Astrocyte (in vitro differentiated cells and primary cell): Measurements from ENCODE around the gene IBTK. TPM values are rescaled to one million over a fixed set of nuclear protein-coding genes. Genes with fewer than 3 reads are reported as not detected.

Experiments
- DNase-seq: peaks from one replicate; pipeline ENCODE4 v3.0.0-alpha.2; 2010; ENCODE audit warnings: low read depth
- FAIRE-seq: peaks from 2 replicates; lab custom pipeline; 2011; peaks lifted over from hg19 to GRCh38; lab: Jason Lieb, UNC
- H2AFZ ChIP-seq: 2 replicates; pipeline ENCODE4 v1.6.0; 2012; ENCODE audit warnings: low read depth, low read length, inconsistent platforms
- H3K27ac ChIP-seq: 2 replicates; pipeline ENCODE4 v1.5.1; 2011; ENCODE audit warnings: low read depth, low read length, inconsistent platforms
- H3K27me3 ChIP-seq: 2 replicates; pipeline ENCODE4 v1.6.0; 2011; ENCODE audit warnings: low read length, inconsistent platforms; ENCODE audit not compliant: insufficient read depth
- H3K36me3 ChIP-seq: 2 replicates; pipeline ENCODE4 v1.5.1; 2011; ENCODE audit warnings: low read length, inconsistent platforms; ENCODE audit not compliant: insufficient read depth
- H3K4me1 ChIP-seq: 2 replicates; pipeline ENCODE4 v1.5.1; 2011; ENCODE audit warnings: low read length, inconsistent platforms; ENCODE audit not compliant: insufficient read depth
- H3K4me2 ChIP-seq: 2 replicates; pipeline ENCODE4 v1.6.0; 2012; ENCODE audit warnings: low read length, inconsistent platforms
- H3K4me3 ChIP-seq: 2 replicates; pipeline ENCODE4 v1.5.1; 2011; ENCODE audit warnings: low read depth, mild to moderate bottlenecking, low read length, inconsistent platforms; ENCODE audit not compliant: insufficient read depth
- H3K79me2 ChIP-seq: 2 replicates; pipeline ENCODE4 v1.6.0; 2012; ENCODE audit warnings: mild to moderate bottlenecking, low read length, inconsistent platforms; ENCODE audit not compliant: insufficient read depth
- H3K9ac ChIP-seq: 2 replicates; pipeline ENCODE4 v1.6.0; 2012; ENCODE audit warnings: mild to moderate bottlenecking, low read length, inconsistent platforms
- H3K9me3 ChIP-seq: 2 replicates; pipeline ENCODE4 v1.5.1; 2012; ENCODE audit warnings: low read depth, mild to moderate bottlenecking, low read length, inconsistent platforms; ENCODE audit not compliant: insufficient read depth
- H4K20me1 ChIP-seq: 2 replicates; pipeline ENCODE4 v1.6.0; 2012; ENCODE audit warnings: low read length, inconsistent platforms; ENCODE audit not compliant: insufficient read depth
- H3K27ac Mint-ChIP-seq: one replicate; pipeline ENCODE4 v1.8.0; 2021; ENCODE audit warnings: mild to moderate bottlenecking, mixed read lengths; ENCODE audit not compliant: unreplicated experiment
- H3K27me3 Mint-ChIP-seq: one replicate; pipeline ENCODE4 v1.8.0; 2021; ENCODE audit warnings: low read depth, mixed read lengths; ENCODE audit not compliant: unreplicated experiment
- H3K36me3 Mint-ChIP-seq: one replicate; pipeline ENCODE4 v1.8.0; 2021; ENCODE audit warnings: low read depth, mixed read lengths; ENCODE audit not compliant: unreplicated experiment
- H3K4me1 Mint-ChIP-seq: one replicate; pipeline ENCODE4 v1.8.0; 2021; ENCODE audit warnings: low read depth, mixed read lengths; ENCODE audit not compliant: unreplicated experiment
- H3K4me3 Mint-ChIP-seq: one replicate; pipeline ENCODE4 v1.8.0; 2021; ENCODE audit warnings: mild to moderate bottlenecking, moderate library complexity, mixed read lengths; ENCODE audit not compliant: unreplicated experiment
- H3K9me3 Mint-ChIP-seq: one replicate; pipeline ENCODE4 v1.8.0; 2021; ENCODE audit warnings: mild to moderate bottlenecking, mixed read lengths; ENCODE audit not compliant: unreplicated experiment
- EZH2 ChIP-seq: IDR thresholded peaks from 2 replicates; pipeline ENCODE4 v1.6.1; 2012; ENCODE audit warnings: mild to moderate bottlenecking, low read length, inconsistent platforms; ENCODE audit not compliant: insufficient read depth
- total RNA-seq: library from RNA; stranded (reverse); gene quantifications from 2 replicates; pipeline ENCODE4 v1.2.1, GENCODE V29; 2021
- TF ChIP-seq, protein P1 (sequence below): IDR thresholded peaks from 2 replicates; pipeline ENCODE4 v1.5.1; 2011; ENCODE audit warnings: low read depth, mild to moderate bottlenecking, inconsistent platforms, low read length, moderate library complexity; ENCODE audit not compliant: insufficient read depth

The IBTK gene
- total RNA-seq, 1 donor from 2014 or later: 42.7 TPM

DNA sequence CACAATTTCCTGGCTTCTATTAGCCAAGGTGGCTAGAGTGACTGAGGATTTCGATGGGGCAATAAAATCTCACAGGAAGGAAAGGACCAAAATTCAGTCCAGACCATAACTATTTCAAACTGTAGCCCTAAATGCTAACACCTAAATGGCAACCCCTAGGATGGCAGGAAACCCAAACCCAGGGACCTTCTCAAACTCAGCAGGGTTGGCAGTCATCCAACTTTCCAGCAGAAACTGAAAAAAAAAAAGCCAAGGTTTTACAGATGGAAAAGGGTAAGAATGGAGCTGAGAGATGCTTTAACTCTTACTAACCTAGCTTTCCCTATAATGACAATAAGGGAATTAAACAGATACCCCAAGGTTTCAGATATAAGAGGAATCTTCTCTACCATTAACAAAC, 10.5 kb downstream of the IBTK start:
- Histone ChIP-seq H3K9me3 (no peaks in the 10 kb centered on the region), H3K27me3 (no peaks in the 10 kb centered on the region), H3K4me1 (no peaks in the 10 kb centered on the region), H4K20me1 (peaks cover 35% of the 10 kb centered on the region), H3K27ac (no peak overlapping the region), H2AFZ (no peak overlapping the region), H3K36me3 (peaks cover 8% of the 10 kb centered on the region), H3K9ac (no peak overlapping the region), H3K79me2 (peaks cover 71% of the 10 kb centered on the region), H3K4me3 (no peak overlapping the region), H3K4me2 (no peak overlapping the region)
- Mint-ChIP-seq H3K9me3 (no peaks in the 10 kb centered on the region), H3K4me1 (peaks cover 8% of the 10 kb centered on the region), H3K36me3 (peaks cover 4% of the 10 kb centered on the region), H3K27ac (no peak overlapping the region), H3K27me3 (no peaks in the 10 kb centered on the region), H3K4me3 (no peak overlapping the region)
- DNase-seq (no peak), FAIRE-seq (no peak)
- TF ChIP-seq, protein P1, sequence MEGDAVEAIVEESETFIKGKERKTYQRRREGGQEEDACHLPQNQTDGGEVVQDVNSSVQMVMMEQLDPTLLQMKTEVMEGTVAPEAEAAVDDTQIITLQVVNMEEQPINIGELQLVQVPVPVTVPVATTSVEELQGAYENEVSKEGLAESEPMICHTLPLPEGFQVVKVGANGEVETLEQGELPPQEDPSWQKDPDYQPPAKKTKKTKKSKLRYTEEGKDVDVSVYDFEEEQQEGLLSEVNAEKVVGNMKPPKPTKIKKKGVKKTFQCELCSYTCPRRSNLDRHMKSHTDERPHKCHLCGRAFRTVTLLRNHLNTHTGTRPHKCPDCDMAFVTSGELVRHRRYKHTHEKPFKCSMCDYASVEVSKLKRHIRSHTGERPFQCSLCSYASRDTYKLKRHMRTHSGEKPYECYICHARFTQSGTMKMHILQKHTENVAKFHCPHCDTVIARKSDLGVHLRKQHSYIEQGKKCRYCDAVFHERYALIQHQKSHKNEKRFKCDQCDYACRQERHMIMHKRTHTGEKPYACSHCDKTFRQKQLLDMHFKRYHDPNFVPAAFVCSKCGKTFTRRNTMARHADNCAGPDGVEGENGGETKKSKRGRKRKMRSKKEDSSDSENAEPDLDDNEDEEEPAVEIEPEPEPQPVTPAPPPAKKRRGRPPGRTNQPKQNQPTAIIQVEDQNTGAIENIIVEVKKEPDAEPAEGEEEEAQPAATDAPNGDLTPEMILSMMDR: no peak
- TF ChIP-seq EZH2: no peak

GRCh38 chr6:82227770-82228169, 19.8 kb downstream of the IBTK start:
- H3K4me3 ChIP-seq: no peak overlapping the region
- no peaks in the 10 kb centered on the region for H3K4me1 Mint-ChIP-seq
- no peak overlapping the region for H3K9ac ChIP-seq
- H3K27ac ChIP-seq: no peak overlapping the region
- FAIRE-seq (no peak), DNase-seq (no peak)
- peaks cover 4% of the 10 kb centered on the region for H3K36me3 Mint-ChIP-seq
- peaks cover 28% of the 10 kb centered on the region for H3K36me3 ChIP-seq
- no peaks in the 10 kb centered on the region for H3K27me3 ChIP-seq
- H3K4me2 ChIP-seq: no peak overlapping the region
- no peaks in the 10 kb centered on the region for H3K9me3 Mint-ChIP-seq
- no peak overlapping the region for H2AFZ ChIP-seq
- H3K4me1 ChIP-seq: no peaks in the 10 kb centered on the region
- H3K27ac Mint-ChIP-seq: no peak overlapping the region
- H4K20me1 ChIP-seq: no peaks in the 10 kb centered on the region
- peaks cover 2% of the 10 kb centered on the region for H3K79me2 ChIP-seq
- TF ChIP-seq, protein P1: no peak
- TF ChIP-seq EZH2: no peak
- no peaks in the 10 kb centered on the region for H3K9me3 ChIP-seq
- no peak overlapping the region for H3K4me3 Mint-ChIP-seq
- no peaks in the 10 kb centered on the region for H3K27me3 Mint-ChIP-seq

DNA sequence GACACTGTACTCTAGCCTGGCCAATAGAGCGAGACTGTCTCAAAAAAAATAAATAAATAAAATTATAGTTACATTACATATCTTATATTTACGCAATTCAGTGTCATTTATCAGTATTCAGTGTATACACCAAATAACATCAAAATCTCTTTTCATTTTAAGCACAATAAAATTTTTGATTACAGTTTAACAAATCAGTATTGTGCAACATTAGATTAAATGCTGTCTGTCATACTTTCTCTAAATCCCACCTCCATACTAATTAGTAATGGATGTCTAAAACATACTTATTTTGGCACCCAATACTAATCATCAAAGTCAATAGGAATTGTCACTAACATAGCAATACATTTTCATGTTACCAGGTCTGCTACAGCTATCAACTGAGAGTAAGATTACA, 27.4 kb downstream of the IBTK start:
- Histone ChIP-seq H3K79me2 (no peaks in the 10 kb centered on the region), H3K4me1 (no peaks in the 10 kb centered on the region), H3K36me3 (peaks cover 29% of the 10 kb centered on the region), H3K27me3 (no peaks in the 10 kb centered on the region), H4K20me1 (no peaks in the 10 kb centered on the region), H3K27ac (no peak overlapping the region), H3K4me2 (no peak overlapping the region), H2AFZ (no peak overlapping the region), H3K4me3 (no peak overlapping the region), H3K9me3 (no peaks in the 10 kb centered on the region), H3K9ac (no peak overlapping the region)
- H3K4me3 Mint-ChIP-seq: no peak overlapping the region
- H3K27ac Mint-ChIP-seq: no peak overlapping the region
- H3K36me3 Mint-ChIP-seq: peaks cover 7% of the 10 kb centered on the region
- TF ChIP-seq EZH2: no peak
- TF ChIP-seq, protein P1: no peak
- DNase-seq (no peak), FAIRE-seq (no peak)
- no peaks in the 10 kb centered on the region for H3K27me3 Mint-ChIP-seq
- peaks cover 5% of the 10 kb centered on the region for H3K4me1 Mint-ChIP-seq
- no peaks in the 10 kb centered on the region for H3K9me3 Mint-ChIP-seq
